HUES48 (cell line): Measurements from ENCODE around the gene MAPK6.

Source experiments
- H3K27ac ChIP-seq: one replicate; pipeline ENCODE4 v1.7.0; 2013; ENCODE audit warnings: low read depth, low read length, inconsistent platforms
- H3K27me3 ChIP-seq: 2 replicates; pipeline ENCODE4 v1.6.1; 2013; ENCODE audit warnings: mild to moderate bottlenecking, low read length; ENCODE audit not compliant: control insufficient read depth, insufficient read depth
- H3K36me3 ChIP-seq: 2 replicates; pipeline ENCODE4 v1.6.1; 2013; ENCODE audit warnings: low read length; ENCODE audit not compliant: control insufficient read depth, insufficient read depth
- H3K4me1 ChIP-seq: 2 replicates; pipeline ENCODE4 v1.6.1; 2013; ENCODE audit warnings: mild to moderate bottlenecking, low read length; ENCODE audit not compliant: control insufficient read depth, insufficient read depth
- H3K4me3 ChIP-seq: 2 replicates; pipeline ENCODE4 v1.5.1; 2013; ENCODE audit warnings: mild to moderate bottlenecking, low read depth, low read length
- H3K9ac ChIP-seq: 2 replicates; pipeline ENCODE4 v1.6.1; 2013; ENCODE audit warnings: mild to moderate bottlenecking, low read depth, low read length, moderate library complexity
- H3K9me3 ChIP-seq: 2 replicates; pipeline ENCODE4 v1.6.1; 2013; ENCODE audit warnings: low read length; ENCODE audit not compliant: control insufficient read depth, insufficient read depth

MAPK6 gene

DNA sequence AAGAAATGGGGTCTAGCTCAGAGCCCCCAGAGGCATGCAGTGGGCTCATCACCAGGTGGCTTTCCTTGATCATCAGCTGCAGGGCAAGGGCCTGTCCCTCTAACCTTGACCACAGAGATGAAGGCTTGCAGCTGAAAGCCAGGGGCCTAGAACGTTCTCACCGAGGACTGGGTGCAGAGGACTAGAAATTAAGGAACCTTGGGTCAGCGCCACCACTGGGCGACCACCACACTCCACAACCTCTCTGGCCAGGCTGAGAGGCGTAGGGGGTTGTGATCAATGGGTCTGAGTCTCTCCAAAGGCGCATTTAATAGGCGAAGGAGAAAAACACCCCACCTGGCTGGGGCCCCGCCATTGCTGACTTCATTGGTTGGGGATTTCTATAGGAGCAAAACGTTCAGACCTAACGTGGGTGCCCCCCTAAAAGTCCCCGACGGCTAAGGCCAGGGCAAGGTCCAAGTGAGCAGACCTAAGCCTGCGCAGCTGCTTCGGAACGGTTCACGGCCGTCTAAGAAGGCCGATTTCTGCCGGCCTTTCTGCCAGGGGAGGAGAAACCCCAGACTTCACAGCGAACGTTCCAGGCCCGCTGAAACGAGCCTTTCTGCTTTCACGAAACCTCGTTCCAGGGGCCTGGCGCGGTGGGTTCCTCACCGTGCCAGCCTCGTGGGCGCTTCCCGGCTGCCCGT is 92.6 kb downstream of the MAPK6 start:
- no peak overlapping the region for H3K27ac ChIP-seq
- no peaks in the 10 kb centered on the region for H3K36me3 ChIP-seq
- H3K4me1 ChIP-seq, result peaks cover 7% of the 10 kb centered on the region
- peaks cover 37% of the 10 kb centered on the region for H3K27me3 ChIP-seq
- no peaks in the 10 kb centered on the region for H3K9me3 ChIP-seq
- no peak overlapping the region; the same call in 1 of the 2 replicates for H3K9ac ChIP-seq
- H3K4me3 ChIP-seq, result peak overlapping the region; percentile 54; the same call in 1 of the 2 replicates

DNA sequence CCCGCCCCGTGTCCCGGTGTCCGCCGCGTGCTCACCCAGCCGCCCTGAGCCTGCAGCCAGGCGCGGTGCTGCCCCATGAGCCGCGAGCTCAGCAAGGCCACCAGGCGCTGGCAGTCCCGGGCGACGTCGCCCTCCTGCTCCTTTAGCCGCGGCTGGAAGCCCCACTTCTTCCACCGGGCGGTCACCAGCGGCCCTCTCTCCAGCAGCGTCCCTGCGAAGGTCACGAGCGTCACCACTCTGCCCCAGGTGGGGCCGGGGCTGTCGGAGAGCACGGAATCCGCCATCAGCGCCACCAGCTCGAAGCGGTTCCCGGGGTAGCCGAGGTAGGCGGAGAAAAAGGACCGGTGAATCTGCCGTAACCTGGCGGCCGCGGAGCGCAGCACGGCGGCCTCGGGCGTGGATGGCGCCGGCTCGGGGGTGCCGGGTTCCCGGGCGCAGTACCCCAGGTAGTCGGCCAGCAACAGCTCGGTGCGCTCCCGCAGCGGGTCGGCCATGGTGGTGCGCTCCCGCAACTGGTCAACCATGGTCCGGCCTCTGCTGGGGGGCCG is 93.3 kb downstream of the MAPK6 start:
- Histone ChIP-seq H3K4me1 (peaks cover 7% of the 10 kb centered on the region), H3K9ac (peak overlapping the region; percentile 71), H3K4me3 (peak overlapping the region; percentile 54), H3K27me3 (peaks cover 37% of the 10 kb centered on the region), H3K36me3 (no peaks in the 10 kb centered on the region), H3K9me3 (no peaks in the 10 kb centered on the region), H3K27ac (no peak overlapping the region)

DNA sequence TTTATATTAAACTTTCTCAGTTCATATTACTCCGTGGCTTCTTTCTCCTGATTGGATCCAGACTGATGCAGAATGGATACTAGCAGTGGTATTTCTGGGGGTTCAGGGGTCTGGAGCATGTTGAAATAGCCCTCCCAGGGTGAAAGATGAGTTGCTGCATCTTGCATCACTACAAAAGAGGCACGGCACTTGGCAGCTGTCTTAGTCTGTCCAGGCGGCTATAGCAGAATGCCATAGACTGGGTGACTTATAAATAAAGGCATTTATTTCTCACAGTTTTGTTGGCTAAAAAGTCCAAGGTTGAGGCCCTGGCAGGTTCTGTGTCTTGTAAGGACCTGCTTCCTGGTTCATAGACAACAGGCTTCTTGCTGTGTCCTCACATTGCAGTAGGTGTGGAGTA is 94.2 kb downstream of the MAPK6 start:
- peaks cover 37% of the 10 kb centered on the region for H3K27me3 ChIP-seq
- no peak overlapping the region for H3K27ac ChIP-seq
- no peak overlapping the region for H3K9ac ChIP-seq
- H3K9me3 ChIP-seq, result no peaks in the 10 kb centered on the region
- H3K4me1 ChIP-seq, result peaks cover 7% of the 10 kb centered on the region
- no peak overlapping the region for H3K4me3 ChIP-seq
- no peaks in the 10 kb centered on the region for H3K36me3 ChIP-seq

DNA sequence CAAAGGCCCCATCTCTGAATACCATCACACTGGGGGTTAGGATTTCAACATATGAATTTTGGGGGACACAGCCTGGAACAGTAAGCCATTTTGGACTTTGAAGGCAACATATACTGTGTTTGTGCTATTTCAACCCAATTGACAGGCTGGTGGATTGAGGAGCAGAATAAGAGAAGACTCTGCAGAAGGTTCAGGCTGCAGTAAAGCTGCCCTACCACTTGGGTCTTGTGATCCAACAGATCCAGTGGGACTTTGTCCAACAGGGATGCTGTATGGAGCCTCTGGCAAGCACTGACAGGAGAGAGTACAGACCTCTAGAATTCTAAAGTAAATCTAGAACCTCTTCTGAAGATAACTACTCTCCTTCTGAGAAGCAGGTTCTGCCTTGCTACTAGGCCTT is 94.7 kb downstream of the MAPK6 start:
- Histone ChIP-seq H3K27ac (no peak overlapping the region), H3K27me3 (peaks cover 37% of the 10 kb centered on the region), H3K9me3 (no peaks in the 10 kb centered on the region), H3K9ac (no peak overlapping the region), H3K4me3 (no peak overlapping the region), H3K4me1 (peaks cover 7% of the 10 kb centered on the region), H3K36me3 (no peaks in the 10 kb centered on the region)

DNA sequence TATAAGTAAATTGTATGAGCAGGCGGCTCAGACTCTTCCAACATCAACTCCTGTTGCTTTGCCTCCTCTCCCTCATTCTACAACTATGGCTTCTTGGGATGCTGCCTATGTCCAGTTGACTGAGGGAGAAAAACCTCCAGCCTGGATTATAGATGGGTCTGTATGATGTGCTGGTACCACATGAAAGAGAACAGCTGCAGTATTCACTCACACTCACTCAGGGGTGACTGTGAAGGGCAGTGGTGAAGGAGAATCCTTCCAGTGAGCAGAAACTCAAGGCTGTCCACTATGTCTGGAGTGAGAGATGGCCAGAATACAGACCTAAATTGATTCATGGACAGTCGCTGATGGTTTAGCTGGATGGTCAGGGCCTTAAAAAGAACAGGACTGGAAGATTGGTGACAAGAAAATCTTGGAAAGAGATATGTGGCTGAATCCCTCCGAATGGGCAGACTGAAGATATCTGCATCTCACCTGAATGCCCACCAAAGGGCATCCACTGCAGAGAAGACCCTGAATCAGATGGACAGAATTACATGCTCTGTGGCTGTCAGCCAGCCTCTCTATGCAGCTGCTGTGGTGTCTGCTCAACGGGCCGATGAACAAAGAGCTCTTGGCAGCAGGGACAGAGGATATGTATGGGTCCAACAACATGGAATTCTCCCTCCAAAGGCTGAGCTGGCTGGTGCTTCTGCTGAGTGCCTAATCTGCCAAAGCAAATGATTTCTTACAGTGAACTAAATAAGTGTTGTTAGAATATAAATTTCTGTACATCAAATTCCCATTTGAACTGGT is 95.4 kb downstream of the MAPK6 start:
- H3K9ac ChIP-seq, result no peak overlapping the region
- no peaks in the 10 kb centered on the region for H3K9me3 ChIP-seq
- H3K4me1 ChIP-seq, result peaks cover 4% of the 10 kb centered on the region
- no peaks in the 10 kb centered on the region for H3K36me3 ChIP-seq
- H3K27me3 ChIP-seq, result peaks cover 37% of the 10 kb centered on the region
- no peak overlapping the region for H3K4me3 ChIP-seq
- no peak overlapping the region for H3K27ac ChIP-seq

DNA sequence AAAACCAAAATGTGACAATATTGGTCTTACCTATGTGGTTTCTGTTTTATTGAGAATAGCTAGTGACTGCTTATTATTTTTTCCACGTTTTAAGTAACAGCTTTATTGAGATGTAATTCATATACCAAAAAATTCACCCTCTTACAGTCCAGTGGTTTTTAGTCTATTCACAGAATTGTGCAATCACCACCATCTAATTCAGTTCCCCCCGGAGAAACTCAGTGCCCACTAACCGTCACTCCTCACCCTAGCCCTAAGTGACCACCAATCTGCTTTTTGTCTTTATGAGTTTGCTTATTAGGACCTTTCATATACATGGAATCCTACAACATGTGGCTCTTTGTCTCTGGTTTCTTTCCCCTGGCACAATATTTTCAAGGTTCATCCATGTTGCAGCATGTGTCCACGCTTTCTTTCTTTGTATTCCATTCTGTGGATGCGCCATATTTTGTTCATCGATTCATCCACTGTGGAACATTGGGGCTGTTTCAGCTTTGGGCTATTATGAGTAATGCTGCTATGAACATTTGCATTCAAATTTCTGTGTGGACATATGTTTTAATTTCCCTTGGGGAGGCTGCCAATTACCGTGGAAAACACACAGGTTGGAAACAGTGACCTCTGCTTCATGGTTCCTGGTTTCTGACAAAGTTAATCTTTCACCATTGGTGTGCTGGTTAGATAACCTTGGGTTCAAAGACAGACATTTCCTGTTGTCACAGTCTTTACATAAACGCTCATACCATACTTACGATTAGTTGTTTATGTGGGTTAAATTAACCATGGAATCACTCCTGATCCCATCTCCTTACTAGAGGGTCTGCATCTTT is 96.8 kb downstream of the MAPK6 start:
- peaks cover 34% of the 10 kb centered on the region for H3K27me3 ChIP-seq
- no peak overlapping the region for H3K4me3 ChIP-seq
- no peaks in the 10 kb centered on the region for H3K4me1 ChIP-seq
- H3K9ac ChIP-seq, result no peak overlapping the region
- H3K27ac ChIP-seq, result no peak overlapping the region
- H3K9me3 ChIP-seq, result no peaks in the 10 kb centered on the region
- no peaks in the 10 kb centered on the region for H3K36me3 ChIP-seq
